GM12878 (cell line): Measurements from ENCODE around the gene TRIB2. TPM values are rescaled to one million over a fixed set of nuclear protein-coding genes. Genes with fewer than 3 reads are reported as not detected.

Experiments used
- ATAC-seq: fragments of 200-7000 bp; cut with Tn5 transposase; 3 replicates; pipeline ENCODE4 v1.9.1; 2020; ENCODE audit warnings: mild to moderate bottlenecking, moderate library complexity
- BruUV-seq: library from RNA; stranded (reverse); fragments of 400-500 nt; replicated peaks from 2 replicates; lab custom pipeline; 2021; lab: Mats Ljungman, UMichigan
- CTCF ChIA-PET: fragments of 300-600 bp; sonication (Branson Sonifier 250); formaldehyde crosslinking; extraction: SDS; loops from one replicate; lab custom pipeline; 2021; ENCODE audit warnings: inconsistent platforms; lab: Yijun Ruan, JAX
- POLR2A ChIA-PET: fragments of 350-600 bp; formaldehyde crosslinking; extraction: SDS; loops from one replicate; lab custom pipeline; 2021; ENCODE audit warnings: inconsistent platforms; lab: Charles Lee
- RAD21 ChIA-PET: fragments of 300-600 bp; sonication (Branson Sonifier 250); formaldehyde crosslinking; loops from one replicate; lab custom pipeline; 2023; ENCODE audit warnings: antibody characterized with exemption; ENCODE audit not compliant: unreplicated experiment; lab: Charles Lee
- SMC1A ChIA-PET: fragments of 300-600 bp; sonication (Branson Sonifier 250); formaldehyde crosslinking; loops from one replicate; lab custom pipeline; 2023; ENCODE audit not compliant: unreplicated experiment, uncharacterized antibody; lab: Charles Lee
- DNase-seq: peaks from one replicate; pipeline ENCODE4 v3.0.0-alpha.2; 2011; ENCODE audit warnings: low read depth, low spot score
- FAIRE-seq: peaks from 3 replicates; lab custom pipeline; 2011; peaks lifted over from hg19 to GRCh38; lab: Jason Lieb, UNC
- H2AFZ ChIP-seq: 2 replicates; pipeline ENCODE4 v1.6.0; 2011; ENCODE audit warnings: low read depth, low read length, control low read depth; ENCODE audit not compliant: control insufficient read depth
- H3K27ac ChIP-seq: 2 replicates; pipeline ENCODE4 v1.5.1; 2011; ENCODE audit warnings: control low read depth; ENCODE audit not compliant: control insufficient read depth, insufficient read depth
- H3K27me3 ChIP-seq, 2 experiments: replicated peaks in 1 of 2; 2 replicates each; pipeline versions ENCODE4 v1.6.0 to v1.6.1; 2011; ENCODE audit warnings: low read length in 1 of 2; ENCODE audit not compliant: control insufficient read depth in 2 of 2, insufficient read depth in 2 of 2
- H3K36me3 ChIP-seq, 2 experiments: 2 replicates each; pipeline ENCODE4 v1.5.1; 2011; ENCODE audit warnings: low read length in 1 of 2; ENCODE audit not compliant: control insufficient read depth in 2 of 2, insufficient read depth in 2 of 2
- H3K4me1 ChIP-seq: 2 replicates; pipeline ENCODE4 v1.6.1; 2011; ENCODE audit warnings: mild to moderate bottlenecking, low read length, moderate library complexity, mixed read lengths; ENCODE audit not compliant: control insufficient read depth, insufficient read depth
- H3K4me2 ChIP-seq: 2 replicates; pipeline ENCODE4 v1.6.0; 2011; ENCODE audit warnings: control low read depth; ENCODE audit not compliant: control insufficient read depth, insufficient read depth
- H3K4me3 ChIP-seq: fragments of 200-600 bp; sonication (generic); 2 replicates; pipeline ENCODE4 v1.5.1; 2016
- H3K79me2 ChIP-seq: 2 replicates; pipeline ENCODE4 v1.6.0; 2011; ENCODE audit warnings: low read length; ENCODE audit not compliant: control insufficient read depth, insufficient read depth
- H3K9ac ChIP-seq: 2 replicates; pipeline ENCODE4 v1.8.0; 2011; ENCODE audit warnings: low read length, control low read depth, mixed read lengths; ENCODE audit not compliant: control insufficient read depth, insufficient read depth
- H3K9me3 ChIP-seq: replicated peaks from 3 replicates; pipeline ENCODE4 v1.5.1; 2011; ENCODE audit warnings: mild to moderate bottlenecking, low read length; ENCODE audit not compliant: control insufficient read depth, insufficient read depth
- H4K20me1 ChIP-seq: 2 replicates; pipeline ENCODE4 v1.6.0; 2011; ENCODE audit not compliant: control insufficient read depth, insufficient read depth
- MYB ChIP-seq: fragments of 150-350 bp; IDR thresholded peaks from 2 replicates; pipeline ENCODE4 v1.6.1; 2014; ENCODE audit warnings: mild to moderate bottlenecking, low read depth, low read length, borderline replicate concordance
- NFXL1 ChIP-seq: fragments of 450-650 bp; IDR thresholded peaks from 2 replicates; pipeline ENCODE4 v1.6.1; 2017; ENCODE audit warnings: antibody characterized with exemption, mild to moderate bottlenecking, borderline replicate concordance
- SPI1 ChIP-seq: IDR thresholded peaks from 2 replicates; pipeline ENCODE4 v1.6.1; 2011; ENCODE audit warnings: low read depth, mild to moderate bottlenecking, low read length, moderate library complexity, borderline replicate concordance; ENCODE audit not compliant: insufficient read depth
- WGBS: methylation state at CpG from one replicate; pipeline ENCODE4 v1.1.6; 2016; ENCODE audit warnings: low lambda C conversion rate; ENCODE audit not compliant: insufficient replicate concordance, insufficient coverage; ENCODE audit errors: missing lambda C conversion rate; 5-methylcytosine and 5-hydroxymethylcytosine counted together
- in situ Hi-C: fragments of 300-500 bp; cut with MboI; formaldehyde crosslinking; loops from 9 replicates; pipeline ENCODE4 v1.14.3; 2018; ENCODE audit warnings: mixed read lengths
- intact Hi-C: fragments of 100-400 bp; cut with micrococcal nuclease; formaldehyde crosslinking; loops from one replicate; pipeline ENCODE4 v1.14.2; 2022; ENCODE audit not compliant: unreplicated experiment
- polyA plus RNA-seq, 11 experiments: library from polyadenylated mRNA; depleted of rRNA in 4 of 11; unstranded in 6 of 11; stranded (reverse) in 5 of 11; fragments of >200 nt; fragmentation: Nextera tagmentation in 4 of 11; fragmentation: Illumina TruSeq in 1 of 11; extraction: Ambion mirVana in 4 of 11; extraction: Trizol in 1 of 11; gene quantifications; 1 replicate in 1 of 11; 2 replicates in 10 of 11; pipeline versions ENCODE4 v1.2.1 to v1.2.3, GENCODE V29; 2011 to 2016; ENCODE audit warnings: inconsistent platforms in 2 of 11, missing spikeins in 2 of 11, low read depth in 1 of 11
- total RNA-seq, 4 experiments: library from RNA; depleted of rRNA in 3 of 4; stranded (reverse); fragments of >200 nt in 3 of 4; fragmentation: Illumina TruSeq in 1 of 4; extraction: Trizol in 1 of 4; gene quantifications; 2 replicates each; pipeline versions ENCODE4 v1.2.1 to v1.2.3, GENCODE V29; 2013 to 2021

The TRIB2 gene
- total and polyA plus RNA-seq, 10 of the 15 experiments (the other 5 are each of a cell fraction or from before 2014, with no cell fraction given): 1.6 to 9.2 (median 5.2) TPM

- intact Hi-C loops (no loop called here), in situ Hi-C loops (no loop called here)
- no peak for FAIRE-seq
- Histone ChIP-seq H3K79me2 (no peaks in the 10 kb centered on the region), H3K9ac (no peak overlapping the region), H2AFZ (no peak overlapping the region), H3K9me3 (no peaks in the 10 kb centered on the region), H3K4me3 (no peak overlapping the region), H4K20me1 (no peaks in the 10 kb centered on the region), H3K27me3 (no peaks in the 10 kb centered on the region), H3K36me3 (peaks cover 0 to 1% of the 10 kb centered on the region in 2 experiments; a peak in 2 of 4 replicates), H3K27ac (no peak overlapping the region), H3K4me1 (peaks cover 10% of the 10 kb centered on the region), H3K4me2 (no peak overlapping the region)
- WGBS: 80% methylated on average over 16 of the region's 16 CpGs
- ChIA-PET POLR2A (no interaction called here), RAD21 (no interaction called here), CTCF (no interaction called here), SMC1A (no interaction called here)
- TF ChIP-seq NFXL1 (no peak), SPI1 (peak; percentile 28; the same call in 1 of the 2 replicates)
- ATAC-seq: no peak
- no TSS peak for BruUV-seq
- DNase-seq: no peak
Observed at GRCh38 chr2:12731701-12732280, 15.1 kb downstream of the TRIB2 start.

GRCh38 chr2:12732651-12733050 is 15.9 kb downstream of the TRIB2 start:
- SMC1A ChIA-PET: no interaction called here

More at GRCh38 chr2:12732651-12733050, 15.9 kb downstream of the TRIB2 start:
- TF ChIP-seq MYB: no peak
- DNase-seq (no peak), ATAC-seq (no peak), FAIRE-seq (no peak)
- ChIA-PET POLR2A (no interaction called here), RAD21 (no interaction called here), CTCF (no interaction called here)
- Histone ChIP-seq H3K27me3 (no peaks in the 10 kb centered on the region), H3K4me1 (peaks cover 9% of the 10 kb centered on the region), H3K4me2 (no peak overlapping the region), H3K9ac (no peak overlapping the region), H3K27ac (no peak overlapping the region), H3K36me3 (peaks cover 0 to 1% of the 10 kb centered on the region in 2 experiments; a peak in 2 of 4 replicates), H3K79me2 (no peaks in the 10 kb centered on the region), H3K9me3 (no peaks in the 10 kb centered on the region), H2AFZ (no peak overlapping the region), H4K20me1 (no peaks in the 10 kb centered on the region), H3K4me3 (no peak overlapping the region)
- in situ Hi-C loops (no loop called here), intact Hi-C loops (no loop called here)
- WGBS: 61% methylated on average over 10 of the region's 10 CpGs
- BruUV-seq: no TSS peak
